Fibroblast of skin of left quadriceps (primary cell): Measurements from ENCODE around the gene GCKR.

Source experiments
- DNase-seq, 2 experiments: peaks; one replicate each; pipeline ENCODE4 v3.0.0-alpha.2; 2013; ENCODE audit warnings: low read depth in 2 of 2

The GCKR gene

DNA sequence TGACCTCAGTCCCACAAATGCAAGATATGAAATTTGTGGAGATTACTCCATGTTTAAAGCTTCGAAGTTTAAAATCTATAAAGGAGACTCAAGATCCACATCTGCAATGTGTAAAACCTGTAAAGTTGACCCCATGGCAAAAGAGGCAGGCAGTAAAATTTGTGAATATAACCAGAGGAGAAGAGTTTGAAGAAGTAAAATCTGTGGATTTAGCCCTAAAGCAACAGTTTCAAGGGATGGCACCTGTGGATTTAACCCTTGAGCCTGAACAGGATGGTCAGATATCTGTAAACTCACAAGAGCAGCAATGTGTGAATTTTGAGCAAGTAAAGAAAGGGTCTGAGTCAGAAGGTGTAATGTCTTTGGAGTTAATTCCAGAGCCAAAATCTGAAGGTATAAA is 75.0 kb downstream of the GCKR start:
- no peak for DNase-seq

- DNase-seq: no peak
These were observed 75.8 kb downstream of the GCKR start for GRCh38 chr2:27572439-27572838.

- DNase-seq: no peak
These were observed 76.4 kb downstream of the GCKR start for GRCh38 chr2:27572998-27573429.
